NCI-H1417 treated with DMSO at 0.1 percent for 48 hours (cell line): ENCODE data around the gene MPV17L2.
A peak's percentile ranks its signal among the peaks of the same experiment; 100 is the strongest.

Experiments
- DNase-seq: peaks from one replicate; lab custom pipeline; 2025; lab: John Stamatoyannopoulos, UW

Gene MPV17L2

DNA sequence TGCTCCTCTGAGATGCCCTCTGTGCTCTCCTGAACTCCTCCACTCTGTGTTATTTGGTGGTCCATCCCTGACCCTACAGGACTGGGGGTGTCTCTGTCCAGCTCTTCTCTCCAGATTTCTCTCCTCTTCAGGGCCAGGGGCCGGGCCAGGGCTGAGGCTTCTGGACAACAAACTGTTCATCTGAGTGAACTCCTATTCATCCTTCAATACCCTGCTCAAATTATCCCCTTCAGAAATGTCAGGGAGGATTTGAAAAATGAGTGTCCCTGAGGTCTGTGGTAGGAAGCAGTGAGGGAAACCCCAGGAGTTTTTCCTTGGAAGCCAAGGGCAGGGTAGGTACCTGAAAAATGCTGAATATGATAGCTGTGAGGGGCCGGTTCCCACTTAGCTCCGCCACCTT, 25.6 kb downstream of the MPV17L2 start:
- no peak for DNase-seq

DNA sequence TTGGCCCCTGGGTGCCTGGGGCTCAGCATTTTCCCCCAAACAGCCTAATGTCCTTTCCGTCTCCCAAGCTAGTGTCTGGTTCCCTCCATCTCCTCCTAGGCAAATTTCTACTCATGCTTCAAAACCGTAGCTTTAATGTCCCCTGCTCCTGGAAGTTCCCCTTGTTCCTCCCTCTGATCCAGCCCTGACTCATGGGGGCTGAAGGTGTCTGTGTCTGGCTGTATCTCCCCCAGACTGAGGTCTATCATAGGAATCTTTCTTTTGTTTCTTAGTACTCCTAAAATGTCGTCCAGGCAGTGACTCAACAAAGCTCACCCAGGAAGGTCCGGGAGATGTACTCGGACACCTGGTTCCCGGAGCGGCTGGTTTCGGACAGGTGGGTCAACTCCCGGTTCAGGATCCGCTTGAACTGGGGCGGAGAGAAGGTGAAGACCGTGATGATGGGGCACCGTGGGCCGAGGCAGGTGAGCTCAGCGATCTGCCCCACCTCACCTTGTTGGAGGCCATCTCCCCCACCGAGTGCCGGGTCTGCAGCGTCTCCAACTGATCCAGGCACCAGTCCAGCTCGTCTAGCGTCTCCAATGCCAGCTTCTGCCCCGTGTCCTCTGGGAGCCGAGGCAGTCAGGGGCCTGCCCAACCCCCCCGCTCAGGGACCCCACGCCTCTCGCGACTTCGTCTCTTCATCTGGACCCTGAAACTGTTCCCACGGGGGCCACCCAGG, 27.1 kb downstream of the MPV17L2 start:
- DNase-seq, result no peak

DNA sequence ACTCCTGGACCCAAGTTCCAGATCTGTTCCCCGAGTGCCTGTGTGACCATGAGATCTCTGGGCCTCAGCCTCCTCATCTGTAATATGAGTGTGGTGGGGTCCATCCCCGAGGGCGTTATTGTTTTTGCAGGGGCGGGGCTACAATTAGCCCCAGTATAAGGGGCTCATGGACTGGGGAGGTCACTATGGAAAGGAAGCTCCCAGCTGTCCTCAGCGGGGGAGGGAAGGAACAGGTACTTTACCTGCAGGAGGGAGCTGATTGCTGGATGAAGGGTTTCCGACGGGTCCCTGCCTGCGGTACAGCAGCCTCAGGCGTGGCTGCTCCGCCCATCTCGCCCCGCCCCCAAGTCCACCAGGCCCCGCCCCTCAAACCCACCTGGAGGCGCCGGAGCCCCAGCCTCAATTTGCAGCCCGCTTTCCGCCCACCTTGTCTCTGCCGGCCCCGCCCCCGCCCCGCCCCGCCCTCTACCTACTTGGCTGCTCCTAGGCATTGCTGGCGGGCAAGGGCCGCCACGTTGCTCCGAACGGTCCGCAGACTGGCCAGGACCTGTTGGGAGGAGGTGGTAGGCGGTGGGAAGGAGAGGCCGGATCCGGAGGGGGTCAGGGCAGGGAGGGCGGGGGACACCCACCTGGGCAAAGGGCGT, 27.7 kb downstream of the MPV17L2 start:
- DNase-seq, result no peak

DNA sequence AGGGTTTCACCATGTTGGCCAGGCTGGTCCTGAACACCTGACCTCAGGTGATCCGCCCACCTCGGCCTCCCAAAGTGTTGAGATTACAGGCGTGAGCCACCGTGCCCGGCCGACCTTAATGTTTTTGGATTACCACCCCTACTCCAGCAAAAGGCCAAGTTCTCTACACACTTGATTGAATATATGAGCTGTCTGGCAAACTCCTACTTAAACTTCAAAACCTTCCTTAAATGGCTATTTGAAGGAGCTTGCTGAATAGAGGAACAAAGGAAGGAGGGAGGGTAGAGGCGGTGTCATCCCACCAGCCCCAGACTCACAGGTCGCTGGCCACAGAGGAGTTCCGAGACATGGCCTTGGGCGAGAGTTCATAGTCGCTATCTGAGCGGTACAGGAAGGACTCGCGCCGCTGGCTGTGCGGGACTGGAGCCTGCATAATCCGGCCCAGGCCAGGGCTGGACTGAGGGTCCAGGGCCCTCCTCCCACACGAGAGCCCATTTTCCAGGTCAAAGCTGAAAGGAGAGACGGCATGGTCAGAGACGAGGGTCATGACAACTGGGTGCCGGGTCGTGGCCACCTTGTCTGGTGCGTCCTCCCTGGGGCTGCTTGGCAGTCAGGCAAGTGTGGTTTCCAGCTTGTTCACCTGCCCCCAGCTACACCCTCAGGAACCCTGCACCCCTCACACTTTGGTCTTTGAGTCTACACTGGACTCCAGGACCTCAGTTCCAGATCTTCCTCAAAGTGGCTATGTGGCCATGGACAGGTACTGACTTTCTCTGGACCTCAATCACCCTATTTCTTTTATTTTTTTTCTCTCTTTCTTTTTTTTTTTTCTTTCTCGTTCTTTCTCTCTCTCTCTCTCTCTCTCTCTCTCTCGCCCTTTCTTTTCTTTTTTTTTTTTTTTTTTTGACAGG, 29.1 kb downstream of the MPV17L2 start:
- no peak for DNase-seq

DNA sequence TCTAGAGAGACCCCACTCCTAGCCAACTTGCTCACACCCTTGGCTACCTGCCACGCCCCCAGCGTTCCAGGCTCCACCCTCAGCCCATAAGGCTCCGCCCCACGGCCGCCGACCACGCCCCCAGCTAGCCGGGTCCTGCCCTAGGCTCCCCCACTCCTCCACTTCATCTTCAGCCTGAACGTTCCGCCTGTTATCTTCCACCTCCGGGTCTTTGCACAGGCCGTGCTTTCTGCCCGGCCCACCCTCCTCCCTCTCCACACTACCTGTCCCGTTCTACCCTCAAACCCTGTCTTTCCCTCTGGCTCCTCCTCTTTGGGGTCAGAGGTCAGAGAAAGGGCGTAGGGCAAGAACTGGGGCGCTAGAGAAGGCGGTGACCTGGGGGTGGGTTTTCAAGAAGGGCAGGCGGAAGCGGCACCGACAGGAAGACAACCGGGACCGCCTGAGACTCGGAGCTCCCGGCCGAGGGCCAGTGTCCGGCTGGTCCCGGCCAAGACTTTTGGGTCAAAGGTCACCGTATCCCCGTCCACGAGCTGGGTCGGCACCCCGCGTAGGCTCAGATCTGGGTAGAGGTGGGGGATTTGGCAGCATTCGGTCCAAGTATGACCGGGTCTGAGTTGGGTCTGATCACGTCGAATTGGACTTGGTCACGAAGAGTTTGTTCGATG, 31.0 kb downstream of the MPV17L2 start:
- DNase-seq, result no peak

DNA sequence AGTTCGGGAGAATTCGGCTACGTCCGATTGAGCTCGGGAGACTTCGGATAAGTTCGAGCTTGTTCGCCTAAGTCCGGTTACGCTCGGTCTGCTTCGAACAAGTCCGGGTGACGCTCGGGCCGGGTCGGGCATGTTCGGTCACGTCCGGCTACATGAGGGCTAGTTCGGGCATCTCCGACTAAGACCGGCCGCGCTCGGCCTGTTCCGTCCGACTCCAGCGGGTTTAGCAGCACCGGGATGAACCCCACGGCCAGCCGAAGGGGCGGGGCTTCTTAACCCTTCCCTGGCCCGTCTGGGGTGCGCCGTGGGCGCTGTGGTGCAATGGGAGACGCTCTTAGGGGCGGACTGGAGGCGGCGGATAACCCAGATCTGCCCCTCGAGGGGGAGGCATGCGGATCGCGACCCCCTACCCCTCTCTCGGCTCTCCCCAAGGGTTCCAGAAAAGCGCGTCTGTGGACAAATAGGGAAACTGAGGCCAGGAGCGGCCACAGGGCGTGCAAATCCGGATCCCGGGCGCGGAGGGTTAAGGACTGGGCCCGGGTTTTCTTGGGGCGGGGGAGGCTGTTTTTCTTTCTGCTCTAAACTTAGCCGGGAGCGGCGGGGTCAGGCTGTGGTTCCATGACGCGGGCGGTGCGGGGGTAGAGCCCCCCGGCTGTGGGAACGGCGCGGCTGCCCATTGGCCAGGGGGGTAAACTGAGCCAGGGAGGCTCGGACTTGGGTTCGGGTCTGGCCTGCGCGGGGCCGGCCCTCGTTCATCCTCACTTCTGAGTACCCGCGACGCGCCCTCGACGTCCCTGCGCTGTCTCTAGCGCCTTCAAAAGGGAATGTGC, 31.7 kb downstream of the MPV17L2 start:
- peak; percentile 76 for DNase-seq

DNA sequence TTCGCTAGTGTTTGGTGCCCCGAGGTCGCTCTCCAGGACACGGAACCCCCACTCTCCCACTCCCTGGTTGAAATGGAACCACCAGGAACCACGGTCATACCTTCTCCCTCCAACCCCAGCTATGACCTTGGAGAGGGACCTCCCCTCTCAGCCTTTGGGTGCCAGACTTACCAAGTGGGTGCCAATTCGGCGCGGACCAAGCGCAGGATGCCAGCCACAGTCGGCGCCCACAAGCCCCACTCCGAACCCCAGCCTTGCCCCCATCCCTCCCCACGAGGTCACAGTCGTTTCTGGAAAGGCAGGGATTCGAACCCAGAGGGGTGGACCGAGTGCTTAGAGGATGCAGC, 32.3 kb downstream of the MPV17L2 start:
- DNase-seq, result no peak

DNA sequence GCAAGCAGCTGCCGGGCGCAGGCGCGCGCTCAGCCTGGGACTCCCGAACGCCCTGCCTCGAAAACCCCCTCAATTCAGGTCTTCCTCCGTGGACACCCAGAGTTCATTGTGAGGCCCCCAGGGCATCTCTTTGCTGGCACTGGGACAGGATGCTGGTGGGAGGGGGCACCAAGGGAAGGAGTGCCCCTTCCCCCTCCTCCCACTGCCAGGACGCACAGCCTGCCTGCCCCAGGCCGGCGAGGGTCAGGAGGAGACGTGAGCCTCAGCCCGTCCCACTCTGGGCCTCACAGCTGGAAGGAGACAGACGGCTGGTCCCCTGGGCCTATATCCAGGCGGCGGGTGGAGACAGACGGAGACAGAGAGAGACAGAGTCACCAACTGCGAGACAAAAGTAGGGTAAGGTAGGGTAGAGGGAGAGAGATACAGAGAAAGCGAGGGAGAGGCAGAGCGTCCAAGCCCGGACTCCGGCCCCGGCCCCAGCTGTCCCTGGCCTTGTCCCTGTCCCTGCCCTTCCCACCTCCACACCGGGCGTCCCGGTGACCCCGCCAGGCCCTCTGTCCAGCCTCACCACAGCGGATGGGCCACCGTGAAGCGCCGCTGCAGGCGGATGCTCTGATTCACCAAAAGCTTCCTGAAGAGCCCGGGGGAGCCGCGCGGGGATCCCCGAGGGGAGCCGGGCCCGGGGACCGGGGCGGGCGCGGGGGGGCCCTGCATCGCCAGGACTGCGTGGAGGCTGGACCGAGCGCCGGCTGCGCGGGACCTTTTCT, 32.9 kb downstream of the MPV17L2 start, which contains the start of gene PDE4C:
PDE4C (minus strand) TSS at position 737 of the 767 bp plus-strand sequence; CDS start at position 714, 23 bp downstream.
- DNase-seq, result no peak

DNA sequence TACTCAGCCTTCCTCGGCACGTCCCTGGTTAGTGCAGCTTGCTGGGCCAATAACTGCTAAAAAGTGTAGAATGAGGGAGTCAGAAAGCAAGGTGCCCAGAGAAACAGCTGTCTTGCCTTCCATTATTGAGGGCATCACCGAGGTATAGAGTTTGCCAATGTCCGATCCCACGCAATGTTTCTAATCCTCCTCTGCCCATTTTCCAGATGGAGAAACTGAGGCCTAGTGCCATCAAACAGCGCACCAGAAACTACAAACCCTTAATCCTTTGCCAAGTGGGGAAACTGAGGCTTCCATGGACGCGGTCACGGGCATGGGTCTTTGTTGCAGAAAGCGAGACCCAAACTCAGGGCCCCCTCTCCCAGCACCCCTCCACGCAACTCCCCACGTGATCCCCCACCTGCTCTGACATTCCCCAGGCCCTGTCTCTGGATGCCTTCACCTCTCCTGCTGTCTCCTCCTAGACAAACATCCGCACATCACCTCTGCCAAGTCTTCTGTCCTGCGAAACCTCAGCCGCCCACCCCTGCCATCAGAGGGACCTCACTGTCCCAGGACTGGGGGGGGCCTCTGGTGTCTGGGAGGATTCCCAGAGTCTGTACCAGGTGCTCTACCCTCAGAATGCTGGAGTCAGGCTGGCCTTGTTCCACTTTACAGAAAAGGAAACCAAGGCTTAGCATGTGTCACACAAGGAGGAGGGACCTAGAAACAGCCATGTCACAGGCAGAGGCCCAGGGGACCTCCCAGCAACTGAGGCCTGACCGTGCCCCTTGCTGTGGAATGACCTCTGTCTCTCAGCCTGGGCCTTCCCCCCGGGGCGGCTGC, 34.1 kb downstream of the MPV17L2 start:
- DNase-seq, result no peak

DNA sequence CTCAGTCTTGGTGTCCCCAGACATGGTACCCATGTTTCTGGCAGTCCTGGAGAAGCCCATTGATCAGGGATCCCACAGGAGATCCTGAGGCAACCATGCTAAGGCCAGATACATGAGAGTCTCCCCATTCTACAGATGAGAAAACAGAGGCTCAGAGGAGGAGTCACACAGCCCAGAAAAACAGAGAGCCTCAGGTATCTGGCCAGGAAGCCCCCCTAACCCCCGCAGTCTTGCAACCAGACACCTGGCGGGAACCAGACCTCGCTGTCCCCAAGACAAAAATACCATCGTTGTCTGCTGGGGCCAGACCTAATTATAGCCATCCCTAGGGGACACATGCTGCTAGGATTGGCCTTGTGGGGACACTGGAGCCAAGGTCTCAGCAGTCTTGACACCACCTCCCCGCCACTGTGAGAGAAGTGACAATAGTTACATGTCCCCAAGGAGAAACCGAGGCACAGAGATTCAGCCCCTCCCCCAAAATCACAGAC, 34.8 kb downstream of the MPV17L2 start:
- DNase-seq, result no peak

DNA sequence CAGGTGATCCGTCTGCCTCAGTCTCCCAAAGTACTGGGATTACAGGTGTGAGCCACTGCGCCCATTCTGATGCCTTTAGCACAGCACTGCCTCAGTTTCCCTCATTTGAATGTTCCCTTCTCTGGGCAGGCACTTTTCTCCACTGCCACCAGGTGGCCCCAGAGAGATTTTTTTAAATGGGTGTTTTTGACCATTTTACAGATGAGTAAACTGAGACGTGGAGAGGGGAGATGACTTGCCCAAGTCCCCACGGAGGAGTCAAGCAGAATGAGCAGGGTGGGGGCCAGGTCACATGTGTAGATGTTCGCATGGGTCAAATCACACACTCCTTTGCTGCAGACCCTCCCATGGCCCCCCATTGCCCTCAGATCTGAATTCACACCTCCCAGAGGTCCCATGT, 36.5 kb downstream of the MPV17L2 start:
- DNase-seq, result no peak

DNA sequence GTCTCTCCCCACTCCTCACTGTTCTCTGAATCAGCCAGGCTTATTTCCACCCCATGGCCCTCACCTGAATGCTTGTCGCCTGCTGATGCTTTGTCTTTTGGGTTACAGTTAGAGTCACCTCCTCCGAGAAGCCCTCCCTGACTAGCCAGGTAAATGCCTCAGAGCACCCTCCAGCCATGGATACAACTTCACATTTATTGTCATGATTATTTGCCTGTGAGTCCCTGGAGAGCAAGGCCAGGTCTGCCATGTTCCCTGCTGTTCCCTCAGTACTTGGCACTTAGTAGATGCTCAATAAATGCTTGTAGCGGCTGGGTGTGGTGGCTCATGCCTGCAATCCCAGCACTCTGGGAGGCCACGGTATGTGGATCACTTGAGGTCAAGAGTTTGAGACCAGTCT, 36.9 kb downstream of the MPV17L2 start:
- no peak for DNase-seq

DNA sequence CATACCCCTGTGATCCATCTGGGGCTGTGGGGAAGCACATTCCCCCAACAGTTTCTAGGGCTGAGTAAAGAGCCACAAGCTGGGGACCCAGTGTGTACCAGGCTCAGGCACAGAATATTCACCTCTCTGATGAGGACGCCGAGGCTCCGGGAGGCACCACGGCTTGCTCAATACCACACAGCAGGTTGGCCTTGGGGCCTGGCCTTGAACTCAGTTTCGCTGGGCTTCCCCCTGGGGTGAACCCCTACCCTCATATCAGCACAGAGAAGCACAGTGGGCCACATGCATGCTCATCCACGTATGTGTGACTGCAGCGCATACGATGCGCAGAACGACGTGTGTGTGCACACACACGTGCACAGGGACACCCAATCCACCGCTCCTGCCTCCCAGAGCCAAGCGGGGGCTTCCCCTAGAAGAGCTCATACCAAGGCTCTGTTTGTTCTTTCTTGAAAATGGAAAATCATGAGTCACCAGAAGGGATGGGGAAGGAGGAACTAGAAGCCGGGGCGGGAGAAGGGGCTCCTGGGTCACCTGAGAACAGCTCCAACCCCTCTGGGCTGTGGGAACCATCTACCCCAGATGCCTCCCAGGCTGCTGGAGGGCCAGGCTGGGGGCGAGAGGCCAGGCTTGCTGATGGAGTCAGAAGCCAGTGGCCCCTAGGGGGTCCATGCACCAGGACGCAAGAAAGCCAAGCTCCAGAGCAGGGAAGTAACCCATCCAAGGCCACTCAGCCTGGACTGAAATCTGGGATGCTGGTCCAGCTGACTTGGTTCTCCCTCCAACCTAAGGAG, 38.1 kb downstream of the MPV17L2 start:
- DNase-seq, result no peak

DNA sequence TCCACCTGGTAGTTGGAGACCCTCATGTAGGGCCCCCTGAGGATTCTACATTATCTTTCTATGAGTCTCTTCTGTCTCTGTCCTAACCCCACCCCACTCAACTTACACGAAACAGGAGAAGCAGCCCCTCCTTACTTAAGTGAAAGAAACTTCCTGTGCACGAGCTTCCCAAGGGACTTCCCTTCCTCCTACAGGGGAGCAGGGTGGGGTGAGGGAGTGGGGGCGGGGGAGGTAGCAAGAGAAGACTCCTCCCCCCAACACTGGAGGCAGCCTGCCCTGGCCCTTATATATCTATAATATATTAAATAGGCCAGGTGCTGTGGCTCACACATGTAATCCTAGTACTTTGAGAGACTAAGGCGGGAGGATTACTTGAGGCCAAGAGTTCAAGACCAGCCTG, 38.8 kb downstream of the MPV17L2 start:
- DNase-seq, result no peak

DNA sequence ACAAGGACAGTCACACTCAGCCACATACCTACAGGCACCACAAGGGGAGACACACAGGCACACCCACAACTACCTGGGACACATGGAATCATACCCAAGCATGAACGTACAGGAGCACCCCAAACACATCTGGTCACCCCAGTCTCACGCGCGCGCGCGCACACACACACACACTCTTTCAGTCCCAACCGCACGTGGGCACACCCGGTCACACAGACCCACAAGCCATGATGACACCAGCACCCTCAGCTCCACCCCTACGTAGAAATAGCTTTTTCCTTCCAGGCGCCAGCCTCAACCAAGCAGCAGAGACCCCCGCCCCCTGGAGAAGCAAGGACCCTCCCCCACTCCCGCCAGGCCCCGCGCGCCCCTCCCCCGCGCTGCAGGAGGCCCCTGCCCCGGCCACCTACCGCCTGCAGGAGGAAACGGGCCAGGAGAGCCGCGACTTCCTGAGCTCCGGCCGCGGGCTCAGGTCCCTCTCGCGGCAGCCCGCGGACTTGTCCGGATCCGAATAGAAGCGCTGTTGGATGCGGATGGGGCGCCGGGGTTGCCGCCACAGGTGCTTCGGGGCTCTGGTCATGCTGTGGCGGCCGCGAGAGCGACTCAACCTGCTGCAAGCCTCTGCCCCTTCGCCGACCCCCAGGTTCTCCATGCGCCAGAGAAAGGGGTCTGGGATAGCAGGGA, 39.7 kb downstream of the MPV17L2 start:
- DNase-seq, result no peak

DNA sequence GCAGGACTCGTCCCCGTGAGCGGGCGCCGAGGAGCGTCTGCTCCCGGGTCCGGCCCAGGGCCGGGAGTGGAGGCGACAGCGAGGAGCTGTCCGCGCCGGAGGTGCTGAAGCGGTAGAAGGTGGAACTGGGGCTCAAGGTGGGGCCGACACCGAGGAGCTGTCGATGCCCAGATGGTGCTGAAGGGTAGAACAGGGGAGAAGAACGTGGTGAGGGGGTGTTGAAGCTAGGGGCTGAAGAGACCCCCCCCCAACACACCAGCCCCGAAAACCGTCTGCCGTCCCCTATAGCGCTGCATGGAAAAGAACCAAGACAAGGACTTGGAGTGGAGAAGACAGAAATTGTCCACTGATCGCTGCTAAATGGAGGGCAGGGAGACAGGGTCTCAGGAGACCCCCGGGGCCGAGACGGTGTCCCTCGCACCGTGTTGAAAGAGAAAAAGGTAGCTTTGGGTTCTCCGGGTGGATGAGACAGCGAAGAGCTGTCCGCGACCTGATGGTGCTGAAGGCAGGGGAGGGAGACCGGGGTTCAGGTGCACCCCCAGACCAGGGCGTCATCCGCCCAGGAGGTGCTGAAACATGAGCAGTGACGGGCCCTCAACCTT, 40.3 kb downstream of the MPV17L2 start:
- DNase-seq, result no peak

DNA sequence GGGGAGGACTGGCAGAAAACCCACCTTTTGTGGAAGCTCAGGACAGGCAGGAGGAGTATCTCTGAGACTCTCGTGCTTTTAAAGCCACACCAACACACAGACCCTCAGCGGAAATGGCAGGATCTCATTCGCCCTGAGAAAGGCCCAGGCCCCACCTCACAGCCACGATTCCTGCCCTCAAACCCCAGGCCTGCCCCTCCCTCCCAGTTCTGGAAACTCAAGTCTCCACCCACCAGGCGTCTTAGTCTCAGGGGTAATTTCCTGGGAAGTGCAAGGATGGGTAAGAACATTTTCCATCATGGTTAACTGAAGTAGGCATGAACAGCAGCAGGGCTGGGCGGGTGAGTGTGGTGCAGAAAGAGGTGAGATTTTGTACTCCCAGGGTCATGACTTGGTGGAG, 41.2 kb downstream of the MPV17L2 start:
- no peak for DNase-seq

DNA sequence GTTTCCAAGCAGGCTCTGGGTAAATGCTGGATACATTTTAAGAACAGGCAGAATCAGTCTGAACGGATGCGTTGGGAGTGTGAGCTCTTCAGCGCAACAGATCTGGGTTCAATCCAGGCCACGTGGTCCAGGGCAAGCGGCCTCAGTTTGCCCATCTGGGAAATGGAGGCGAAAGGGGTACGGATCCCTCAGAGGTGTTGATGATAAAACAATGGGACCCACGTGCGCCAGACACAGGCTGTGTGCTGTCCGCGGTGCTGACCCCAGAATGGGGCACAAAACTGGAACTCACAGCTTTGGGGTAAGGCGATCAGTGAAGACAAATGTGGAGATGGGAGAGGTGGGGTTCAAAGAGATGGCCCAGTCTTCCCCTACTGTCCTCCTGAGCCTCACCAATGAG, 46.3 kb downstream of the MPV17L2 start:
- DNase-seq, result no peak
